Activated T-cell treated with anti-CD3 and anti-CD28 coated beads, Interleukin-2, amount 50 U/mL, for 72 hours (primary cell): Measurements from ENCODE around the gene RERE. TPM values are rescaled to one million over a fixed set of nuclear protein-coding genes. Genes with fewer than 3 reads are reported as not detected.

ENCODE experiments used
- ATAC-seq, 2 donors: fragments of 150-1000 bp; cut with Tn5 transposase; replicated peaks in 1 of 2; 2 replicates each; pipeline ENCODE4 v1.10.0; 2021; ENCODE audit warnings: moderate library complexity in 2 of 2, mild to moderate bottlenecking in 1 of 2
- DNase-seq, 2 donors: peaks; one replicate each; pipeline ENCODE4 v3.0.0; 2021 to 2022; ENCODE audit warnings: mixed read lengths in 1 of 2
- H3K27ac Mint-ChIP-seq: one replicate; pipeline ENCODE4 v1.8.0; 2022; ENCODE audit warnings: mild to moderate bottlenecking, moderate library complexity, mixed read lengths
- H3K27me3 Mint-ChIP-seq: one replicate; pipeline ENCODE4 v1.8.0; 2022; ENCODE audit warnings: low read depth, mixed read lengths
- H3K36me3 Mint-ChIP-seq, 2 donors: one replicate each; pipeline ENCODE4 v1.8.0; 2022; ENCODE audit warnings: mixed read lengths in 2 of 2, mild to moderate bottlenecking in 1 of 2; ENCODE audit not compliant: insufficient read depth in 2 of 2
- H3K4me1 Mint-ChIP-seq: one replicate; pipeline ENCODE4 v1.8.0; 2022; ENCODE audit warnings: low read depth, mixed read lengths
- H3K4me3 Mint-ChIP-seq, 2 donors: one replicate each; pipeline ENCODE4 v1.8.0; 2022; ENCODE audit warnings: mild to moderate bottlenecking in 2 of 2, mixed read lengths in 2 of 2, moderate library complexity in 2 of 2
- H3K9me3 Mint-ChIP-seq, 2 donors: one replicate each; pipeline ENCODE4 v1.8.0; 2022; ENCODE audit warnings: mixed read lengths in 2 of 2
- total RNA-seq, 2 donors: library from RNA; stranded (reverse); gene quantifications; one replicate each; pipeline ENCODE4 v1.2.3, GENCODE V29; 2022

The RERE gene
- total RNA-seq, 2 donors from 2014 or later: 98.7 to 105 TPM

- Mint-ChIP-seq H3K4me1 (peaks cover 25% of the 10 kb centered on the region), H3K27ac (no peak overlapping the region)
- ATAC-seq: peak; percentile 39 to 53
Observed at GRCh38 chr1:8665833-8666232, 151.6 kb downstream of the RERE start.

GRCh38 chr1:8664887-8665286, 152.6 kb downstream of the RERE start:
- no peak for ATAC-seq
- Mint-ChIP-seq H3K27me3 (no peaks in the 10 kb centered on the region), H3K4me3 (no peak overlapping the region), H3K36me3 (no peaks in the 10 kb centered on the region), H3K27ac (no peak overlapping the region), H3K9me3 (no peaks in the 10 kb centered on the region), H3K4me1 (peaks cover 16% of the 10 kb centered on the region)
- DNase-seq: no peak

More at GRCh38 chr1:8665833-8666232, 151.6 kb downstream of the RERE start:
- Mint-ChIP-seq H3K36me3 (no peaks in the 10 kb centered on the region), H3K4me3 (peak overlapping the region; percentile 10 to 13), H3K27me3 (no peaks in the 10 kb centered on the region), H3K9me3 (no peaks in the 10 kb centered on the region)
- no peak for DNase-seq

- Mint-ChIP-seq H3K9me3 (no peaks in the 10 kb centered on the region), H3K27ac (no peak overlapping the region), H3K4me3 (no peak overlapping the region), H3K4me1 (peaks cover 7% of the 10 kb centered on the region), H3K27me3 (no peaks in the 10 kb centered on the region), H3K36me3 (no peaks in the 10 kb centered on the region)
- DNase-seq (no peak), ATAC-seq (peak; percentile 28 to 33)
Observed at GRCh38 chr1:8663915-8664329, 153.5 kb downstream of the RERE start.

GRCh38 chr1:8663090-8663802, 154.2 kb downstream of the RERE start:
- H3K36me3 Mint-ChIP-seq: peaks cover 0 to 1% of the 10 kb centered on the region in 2 donors
- no peak for ATAC-seq
- no peak overlapping the region for H3K4me3 Mint-ChIP-seq
- no peak overlapping the region for H3K27ac Mint-ChIP-seq
- H3K9me3 Mint-ChIP-seq: no peaks in the 10 kb centered on the region
- DNase-seq: no peak
- H3K27me3 Mint-ChIP-seq: no peaks in the 10 kb centered on the region
- H3K4me1 Mint-ChIP-seq: peaks cover 2% of the 10 kb centered on the region

GRCh38 chr1:8662380-8663072, 154.9 kb downstream of the RERE start:
- Mint-ChIP-seq H3K36me3 (peaks cover 0 to 1% of the 10 kb centered on the region in 2 donors), H3K27ac (no peak overlapping the region)

GRCh38 chr1:8661185-8662110, 156.0 kb downstream of the RERE start:
- DNase-seq (peak; percentile 45 to 47), ATAC-seq (peak; percentile 82 to 83)
- Mint-ChIP-seq H3K4me1 (no peaks in the 10 kb centered on the region), H3K27ac (no peak overlapping the region), H3K9me3 (no peaks in the 10 kb centered on the region), H3K36me3 (peaks cover 0 to 1% of the 10 kb centered on the region in 2 donors), H3K4me3 (no peak overlapping the region), H3K27me3 (no peaks in the 10 kb centered on the region)

More at GRCh38 chr1:8662380-8663072, 154.9 kb downstream of the RERE start:
- Mint-ChIP-seq H3K9me3 (no peaks in the 10 kb centered on the region), H3K4me1 (no peaks in the 10 kb centered on the region), H3K27me3 (no peaks in the 10 kb centered on the region), H3K4me3 (peak overlapping the region in 1 of 2 donors; percentile 6)
- ATAC-seq: peak in 1 of 2 donors; percentile 14
- DNase-seq: no peak

GRCh38 chr1:8660411-8660828, 157.0 kb downstream of the RERE start:
- peaks cover 9% of the 10 kb centered on the region for H3K4me1 Mint-ChIP-seq
- H3K27me3 Mint-ChIP-seq: no peaks in the 10 kb centered on the region
- ATAC-seq (no peak), DNase-seq (no peak)
- peaks cover 2 to 9% of the 10 kb centered on the region in 2 donors for H3K36me3 Mint-ChIP-seq
- H3K4me3 Mint-ChIP-seq: no peak overlapping the region
- H3K27ac Mint-ChIP-seq: no peak overlapping the region
- no peaks in the 10 kb centered on the region for H3K9me3 Mint-ChIP-seq

- no peak for ATAC-seq
- peaks cover 17% of the 10 kb centered on the region for H3K4me1 Mint-ChIP-seq
- H3K27ac Mint-ChIP-seq: no peak overlapping the region
- DNase-seq: no peak
- no peaks in the 10 kb centered on the region for H3K27me3 Mint-ChIP-seq
- H3K36me3 Mint-ChIP-seq: peaks cover 3 to 9% of the 10 kb centered on the region in 2 donors
- no peak overlapping the region for H3K4me3 Mint-ChIP-seq
- no peaks in the 10 kb centered on the region for H3K9me3 Mint-ChIP-seq
Observed at GRCh38 chr1:8659593-8659992, 157.8 kb downstream of the RERE start.

- Mint-ChIP-seq H3K4me3 (no peak overlapping the region), H3K4me1 (peaks cover 48% of the 10 kb centered on the region), H3K9me3 (no peaks in the 10 kb centered on the region), H3K27ac (no peak overlapping the region), H3K36me3 (peaks cover 9 to 12% of the 10 kb centered on the region in 2 donors), H3K27me3 (no peaks in the 10 kb centered on the region)
- ATAC-seq: no peak
- DNase-seq: no peak
Observed at GRCh38 chr1:8653878-8654277, 163.6 kb downstream of the RERE start.

- DNase-seq (peak in 1 of 2 donors; percentile 33), ATAC-seq (peak; percentile 43 to 73)
- Mint-ChIP-seq H3K4me1 (peaks cover 61% of the 10 kb centered on the region), H3K9me3 (no peaks in the 10 kb centered on the region), H3K36me3 (peaks cover 9 to 11% of the 10 kb centered on the region in 2 donors), H3K27me3 (no peaks in the 10 kb centered on the region), H3K4me3 (peak overlapping the region; percentile 45 to 86), H3K27ac (peak overlapping the region; percentile 89)
Observed at GRCh38 chr1:8652467-8653046, 164.9 kb downstream of the RERE start.

GRCh38 chr1:8651962-8652361, 165.5 kb downstream of the RERE start:
- peak in 1 of 2 donors; percentile 13 for ATAC-seq

GRCh38 chr1:8651236-8651890, 166.1 kb downstream of the RERE start:
- Mint-ChIP-seq H3K4me3 (peak overlapping the region; percentile 39 to 86), H3K36me3 (peaks cover 9 to 11% of the 10 kb centered on the region in 2 donors), H3K27ac (peak overlapping the region; percentile 89), H3K9me3 (no peaks in the 10 kb centered on the region), H3K27me3 (no peaks in the 10 kb centered on the region), H3K4me1 (peaks cover 73% of the 10 kb centered on the region)
- DNase-seq (no peak), ATAC-seq (peak; percentile 30 to 31)

More at GRCh38 chr1:8651962-8652361, 165.5 kb downstream of the RERE start:
- peaks cover 67% of the 10 kb centered on the region for H3K4me1 Mint-ChIP-seq
- H3K27me3 Mint-ChIP-seq: no peaks in the 10 kb centered on the region
- H3K27ac Mint-ChIP-seq: peak overlapping the region; percentile 89
- H3K9me3 Mint-ChIP-seq: no peaks in the 10 kb centered on the region
- peak overlapping the region; percentile 45 to 86 for H3K4me3 Mint-ChIP-seq
- peaks cover 9 to 11% of the 10 kb centered on the region in 2 donors for H3K36me3 Mint-ChIP-seq
- DNase-seq: no peak
